Transverse colon (tissue), 3 donors: Measurements from ENCODE around the gene NMBR.

Experiments
- CTCF ChIP-seq, 5 experiments: fragments of 200-600 bp in 3 of 5; fragments of 450-650 bp in 2 of 5; sonication (generic) in 3 of 5; IDR thresholded peaks; 1 replicate in 2 of 5; 2 replicates in 3 of 5; pipeline ENCODE4 v1.5.1; 2016 to 2017; ENCODE audit warnings: antibody characterized with exemption in 5 of 5, inconsistent platforms in 3 of 5, mild to moderate bottlenecking in 2 of 5, moderate library complexity in 1 of 5
- EP300 ChIP-seq: sonication (generic); formaldehyde crosslinking; IDR thresholded peaks from one replicate; pipeline ENCODE4 v1.6.1; 2017; ENCODE audit warnings: antibody characterized with exemption, low read depth
- POLR2A ChIP-seq: fragments of 450-650 bp; IDR thresholded peaks from one replicate; pipeline ENCODE4 v1.6.1; 2016; ENCODE audit warnings: antibody characterized with exemption, mild to moderate bottlenecking, moderate library complexity

- TF ChIP-seq EP300 (no peak), POLR2A (no peak), CTCF (IDR thresholded peaks at IDR 0.05) (no peak)
Observed at GRCh38 chr6:142184307-142184706, 37.4 kb upstream of the NMBR start.
